HEK293T (cell line): ENCODE data around the gene CYP3A4.

Source experiments
- BHLHE40 ChIP-seq: fragments of 450-650 bp; IDR thresholded peaks from 2 replicates; pipeline ENCODE4 v1.6.1; 2016; ENCODE audit warnings: mild to moderate bottlenecking, moderate library complexity, borderline replicate concordance
- CTBP1 ChIP-seq: fragments of 450-650 bp; IDR thresholded peaks from 2 replicates; pipeline ENCODE4 v1.6.1; 2016; ENCODE audit warnings: borderline replicate concordance
- ELF4 ChIP-seq: fragments of 450-650 bp; IDR thresholded peaks from 2 replicates; pipeline ENCODE4 v1.6.1; 2017; ENCODE audit warnings: antibody characterized with exemption
- FOXA1 ChIP-seq: fragments of 450-650 bp; IDR thresholded peaks from 2 replicates; pipeline ENCODE4 v1.6.1; 2016; ENCODE audit warnings: mild to moderate bottlenecking
- FOXK2 ChIP-seq: fragments of 450-650 bp; IDR thresholded peaks from 2 replicates; pipeline ENCODE4 v1.6.1; 2016; ENCODE audit warnings: mild to moderate bottlenecking
- FOXM1 ChIP-seq: fragments of 450-650 bp; IDR thresholded peaks from 2 replicates; pipeline ENCODE4 v1.6.1; 2017; ENCODE audit warnings: mild to moderate bottlenecking, borderline replicate concordance
- HDGF ChIP-seq: fragments of 450-650 bp; IDR thresholded peaks from 2 replicates; pipeline ENCODE4 v1.6.1; 2017; ENCODE audit warnings: antibody characterized with exemption, borderline replicate concordance
- L3MBTL2 ChIP-seq: fragments of 450-650 bp; conservative IDR thresholded peaks from 2 replicates; pipeline ENCODE4 v1.6.1; 2016; ENCODE audit warnings: mild to moderate bottlenecking
- NFRKB ChIP-seq: fragments of 450-650 bp; IDR thresholded peaks from 2 replicates; pipeline ENCODE4 v1.6.1; 2016; ENCODE audit warnings: mild to moderate bottlenecking, moderate library complexity
- SP1 ChIP-seq: fragments of 450-650 bp; IDR thresholded peaks from 2 replicates; pipeline ENCODE4 v1.6.1; 2017
- SUZ12 ChIP-seq: fragments of 450-650 bp; IDR thresholded peaks from 2 replicates; pipeline ENCODE4 v1.6.1; 2016; ENCODE audit warnings: mild to moderate bottlenecking
- TARDBP ChIP-seq: fragments of 450-650 bp; IDR thresholded peaks from 2 replicates; pipeline ENCODE4 v1.6.1; 2016
- ZNF384 ChIP-seq: fragments of 450-650 bp; IDR thresholded peaks from 2 replicates; pipeline ENCODE4 v1.6.1; 2016
- TF ChIP-seq, protein P1 (sequence below): fragments of 450-650 bp; IDR thresholded peaks from 2 replicates; pipeline ENCODE4 v1.6.1; 2016

DNA sequence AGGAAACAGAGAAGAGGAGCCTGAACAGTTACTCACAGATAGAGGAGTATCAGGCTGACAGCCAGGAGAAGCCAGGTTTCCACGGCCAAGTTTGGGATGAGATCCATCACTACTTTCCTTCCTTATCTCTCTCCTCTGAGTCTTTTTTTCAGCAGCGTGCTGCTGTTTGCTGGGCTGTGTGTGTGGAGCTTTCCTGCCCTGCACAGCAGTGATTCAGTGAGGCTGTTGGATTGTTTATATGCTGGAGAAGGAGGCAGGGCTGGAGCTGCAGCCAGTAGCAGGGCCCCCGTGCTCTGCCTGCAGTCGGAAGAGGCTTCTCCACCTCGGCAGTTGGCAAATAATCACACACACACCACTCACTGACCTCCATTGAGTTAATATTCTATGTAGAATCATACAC, 49.0 kb downstream of the CYP3A4 start, which contains the start of gene CYP3A7:
- no peak for TF ChIP-seq SUZ12
- no peak for TF ChIP-seq CTBP1
- no peak for TF ChIP-seq ZNF384
- TF ChIP-seq BHLHE40, result no peak
- TF ChIP-seq HDGF, result no peak
- no peak for TF ChIP-seq FOXK2
- no peak for TF ChIP-seq ELF4
- no peak for TF ChIP-seq FOXM1
- TF ChIP-seq SP1, result no peak
- no peak for TF ChIP-seq FOXA1
- no peak for TF ChIP-seq NFRKB
- TF ChIP-seq L3MBTL2, result no peak
- TF ChIP-seq, protein P1, sequence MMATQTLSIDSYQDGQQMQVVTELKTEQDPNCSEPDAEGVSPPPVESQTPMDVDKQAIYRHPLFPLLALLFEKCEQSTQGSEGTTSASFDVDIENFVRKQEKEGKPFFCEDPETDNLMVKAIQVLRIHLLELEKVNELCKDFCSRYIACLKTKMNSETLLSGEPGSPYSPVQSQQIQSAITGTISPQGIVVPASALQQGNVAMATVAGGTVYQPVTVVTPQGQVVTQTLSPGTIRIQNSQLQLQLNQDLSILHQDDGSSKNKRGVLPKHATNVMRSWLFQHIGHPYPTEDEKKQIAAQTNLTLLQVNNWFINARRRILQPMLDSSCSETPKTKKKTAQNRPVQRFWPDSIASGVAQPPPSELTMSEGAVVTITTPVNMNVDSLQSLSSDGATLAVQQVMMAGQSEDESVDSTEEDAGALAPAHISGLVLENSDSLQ, result no peak
- TF ChIP-seq TARDBP, result no peak
